GM12872 (cell line): ENCODE results near the gene SNX13.

Experiments
- CTCF ChIP-seq: IDR thresholded peaks from 3 replicates; pipeline ENCODE4 v1.5.1; 2011; ENCODE audit warnings: low read depth, mild to moderate bottlenecking, low read length, moderate library complexity; ENCODE audit not compliant: insufficient read depth

Gene SNX13

GRCh38 chr7:17882685-17883084 lies 57.6 kb downstream of the SNX13 start:
- no peak for TF ChIP-seq CTCF

GRCh38 chr7:17879075-17879661 lies 61.1 kb downstream of the SNX13 start:
- no peak for TF ChIP-seq CTCF

GRCh38 chr7:17878627-17879026 lies 61.7 kb downstream of the SNX13 start:
- TF ChIP-seq CTCF, result no peak

- no peak for TF ChIP-seq CTCF
Observed at GRCh38 chr7:17871815-17872533, 68.3 kb downstream of the SNX13 start.

- no peak for TF ChIP-seq CTCF
Observed at GRCh38 chr7:17870406-17870805, 69.9 kb downstream of the SNX13 start.

- TF ChIP-seq CTCF, result no peak
Observed at GRCh38 chr7:17863809-17864143, 76.5 kb downstream of the SNX13 start.

- TF ChIP-seq CTCF, result no peak
Observed at GRCh38 chr7:17863095-17863808, 77.0 kb downstream of the SNX13 start.
